Measurements from ENCODE around the gene MRPS11.
"Not testable (repeated sequence)": the region's sequence is repeated elsewhere in the genome, so short reads cannot be mapped to it uniquely, and the experiment has no call there.

The MRPS11 gene

DNA sequence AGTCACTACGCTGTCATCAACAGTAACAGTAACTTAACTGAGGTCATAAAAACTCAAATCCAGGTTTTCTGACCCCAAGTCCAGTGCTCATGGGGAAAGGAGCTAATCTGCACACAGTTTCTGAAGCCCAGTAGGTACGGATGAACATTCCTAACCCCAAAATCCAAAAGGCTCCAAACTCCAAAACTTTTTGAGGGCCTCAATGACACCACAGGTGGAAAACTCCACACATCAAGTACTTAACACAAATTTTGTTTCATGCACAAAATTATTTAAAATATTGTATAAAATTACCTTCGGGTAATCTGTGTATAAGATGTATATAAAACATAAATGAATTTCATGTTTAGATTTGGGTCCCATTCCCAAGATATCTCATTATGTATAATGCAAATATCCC is 10.8 kb upstream of the MRPS11 start:
- no peak for DNase-seq

DNA sequence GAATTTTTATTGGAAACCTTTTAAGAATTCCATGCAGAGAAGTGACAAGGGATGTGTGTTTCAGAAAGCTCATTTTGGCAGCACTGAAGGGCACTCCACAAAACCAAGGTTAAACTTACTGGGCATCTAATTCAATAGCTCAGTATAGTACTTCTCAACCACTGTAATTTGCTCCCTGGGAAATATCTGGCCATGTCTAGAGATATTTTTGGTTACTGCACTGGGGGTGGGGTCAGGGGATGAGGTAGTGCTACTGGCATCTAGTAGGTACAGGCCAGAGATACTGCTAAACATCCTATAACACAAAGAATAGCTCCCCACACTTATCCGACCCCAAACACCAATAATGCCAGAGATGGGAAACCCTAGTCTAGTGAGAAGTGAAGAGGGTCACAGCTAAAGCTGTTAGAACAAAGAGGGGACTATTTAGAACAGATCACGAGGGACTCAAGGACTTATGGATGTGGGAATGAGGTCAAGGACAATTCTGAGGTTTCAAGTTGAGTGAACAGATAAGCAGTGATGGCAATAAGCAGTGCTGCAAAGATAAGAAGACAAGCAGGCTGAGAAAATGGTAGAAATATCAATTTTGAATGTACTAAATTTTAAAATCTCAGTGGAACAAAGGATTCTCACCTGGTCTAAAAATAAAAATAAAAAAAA is 3.5 kb upstream of the MRPS11 start:
- no peak for DNase-seq

DNA sequence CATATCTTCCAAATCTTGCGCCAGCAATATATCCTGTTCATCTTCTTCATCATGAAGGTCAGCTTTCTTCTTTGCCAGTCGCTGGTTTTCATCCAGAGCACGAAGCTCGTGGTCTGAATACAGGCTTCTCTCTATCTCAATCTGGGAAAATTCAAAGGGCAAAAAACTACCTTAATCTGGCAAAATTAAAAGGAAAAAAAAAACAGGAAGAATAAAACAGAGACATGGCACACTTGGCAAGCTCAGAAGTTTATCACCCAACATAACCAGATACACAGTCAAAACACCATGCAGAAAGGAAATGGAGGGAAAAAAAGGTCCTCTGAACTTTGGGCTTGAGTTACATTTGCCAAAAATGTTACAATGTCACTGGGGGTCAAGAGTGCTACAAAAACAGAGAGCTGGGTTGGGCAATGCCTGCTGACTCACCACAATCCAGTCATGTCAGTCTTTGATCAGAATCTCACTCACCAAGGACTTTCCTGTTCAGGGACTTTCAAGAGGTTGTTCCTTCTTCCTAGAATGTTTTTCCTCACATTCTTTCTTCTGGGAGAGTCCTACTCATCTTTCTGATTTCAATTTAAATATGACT is 1.8 kb upstream of the MRPS11 start:
- no peak for DNase-seq

DNA sequence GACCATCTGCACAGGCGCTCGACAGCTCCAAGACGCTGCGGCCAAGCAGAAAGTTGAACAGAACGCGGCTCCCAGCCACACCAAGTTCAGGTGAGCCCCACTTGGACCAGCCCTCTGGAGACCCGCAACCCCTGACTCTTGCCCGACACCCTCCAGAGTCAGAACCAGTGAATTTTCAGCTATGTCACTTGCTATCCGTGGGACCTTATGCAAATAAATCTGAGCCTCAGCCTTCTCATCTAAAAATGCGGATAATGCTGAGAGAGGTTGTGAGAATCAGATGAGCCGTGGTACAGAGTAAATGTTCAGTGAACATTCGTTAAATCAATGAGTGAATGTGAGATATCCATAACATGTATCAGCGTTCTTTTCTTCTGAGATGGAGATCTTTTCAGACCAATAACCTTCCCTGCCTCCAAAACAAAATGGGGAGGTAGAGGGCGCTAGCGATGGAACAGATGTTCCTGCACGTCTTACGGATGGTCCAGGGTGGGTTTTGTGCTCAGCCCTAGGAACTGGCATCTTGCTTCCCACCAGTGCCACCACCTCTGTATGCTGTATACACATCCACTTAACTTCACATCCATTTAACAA is 524 bp downstream of the MRPS11 start:
- no peak for DNase-seq

DNA sequence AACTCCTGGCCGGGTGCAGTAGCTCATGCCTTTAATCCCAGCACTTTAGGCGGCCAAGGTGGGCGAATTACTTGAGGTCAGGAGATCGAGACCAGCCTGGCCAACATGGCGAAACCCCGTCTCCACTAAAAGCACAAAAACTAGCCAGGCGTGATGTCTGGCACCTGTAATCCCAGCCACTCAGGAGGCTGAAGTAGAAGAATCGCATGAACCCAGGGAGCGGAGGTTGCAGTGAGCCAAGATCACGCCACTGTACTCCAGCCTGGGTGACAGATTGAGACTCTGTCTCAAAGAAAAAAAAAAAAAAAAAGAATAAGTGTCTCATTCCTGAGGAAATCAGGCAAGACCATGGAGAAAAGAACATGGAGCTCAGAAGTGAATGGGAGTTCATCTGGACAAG is 1.2 kb downstream of the MRPS11 start:
- DNase-seq, result not testable (repeated sequence)

DNA sequence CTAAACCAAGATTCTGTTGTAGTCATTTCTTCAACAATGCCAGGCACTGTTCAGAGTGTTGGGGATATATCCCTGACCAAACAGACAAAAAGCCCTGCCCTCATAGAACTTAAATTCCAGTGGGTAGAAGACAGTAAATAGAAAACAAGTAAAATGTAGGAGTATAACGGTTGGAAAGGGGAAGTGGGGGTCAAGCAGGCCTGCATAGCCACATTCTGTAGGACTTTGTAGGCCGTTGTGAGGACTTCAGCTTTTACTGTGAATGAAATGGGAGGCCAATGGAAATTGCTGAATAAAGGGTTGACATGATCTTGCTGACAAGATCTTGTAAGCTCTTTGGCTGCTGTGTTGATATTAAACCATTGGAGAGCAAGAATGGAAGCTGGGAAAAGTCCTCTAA is 1.8 kb downstream of the MRPS11 start:
- no peak for DNase-seq

DNA sequence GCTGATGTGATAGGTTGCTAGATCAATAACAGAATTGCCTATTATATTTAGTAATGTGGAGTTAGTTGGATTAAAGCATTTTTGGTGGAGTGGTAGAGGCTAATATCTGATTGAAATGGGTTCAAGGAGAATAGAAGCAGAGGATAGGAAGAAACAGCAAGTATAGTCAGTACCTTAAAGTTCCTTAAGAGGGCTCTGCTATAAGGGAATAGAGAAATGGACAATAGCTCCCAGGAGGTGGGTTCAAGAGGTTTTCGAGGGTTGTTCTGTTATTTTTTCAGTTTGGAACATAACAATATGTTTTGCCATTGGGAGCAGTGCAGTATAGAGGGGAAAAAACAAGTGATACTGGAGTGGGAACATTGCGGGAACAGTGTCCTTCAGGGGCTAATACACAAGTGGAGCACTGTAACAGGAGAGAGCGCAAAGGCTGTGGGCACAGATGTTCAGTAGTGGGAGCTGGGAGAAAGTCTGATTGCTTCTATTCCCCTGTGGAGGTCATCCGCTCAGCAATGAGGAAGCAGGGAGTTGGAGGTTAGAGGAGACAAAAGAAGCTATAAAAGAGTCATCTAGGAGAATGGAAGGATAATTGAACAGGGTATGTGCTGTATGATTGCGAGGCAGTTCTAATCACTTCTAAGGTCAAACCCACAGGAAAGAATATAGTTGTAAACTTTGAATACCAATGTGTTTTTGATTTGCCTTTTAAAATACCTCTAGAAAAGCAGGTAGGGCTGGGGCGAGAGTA is 3.3 kb downstream of the MRPS11 start:
- DNase-seq, result peak; percentile 10

DNA sequence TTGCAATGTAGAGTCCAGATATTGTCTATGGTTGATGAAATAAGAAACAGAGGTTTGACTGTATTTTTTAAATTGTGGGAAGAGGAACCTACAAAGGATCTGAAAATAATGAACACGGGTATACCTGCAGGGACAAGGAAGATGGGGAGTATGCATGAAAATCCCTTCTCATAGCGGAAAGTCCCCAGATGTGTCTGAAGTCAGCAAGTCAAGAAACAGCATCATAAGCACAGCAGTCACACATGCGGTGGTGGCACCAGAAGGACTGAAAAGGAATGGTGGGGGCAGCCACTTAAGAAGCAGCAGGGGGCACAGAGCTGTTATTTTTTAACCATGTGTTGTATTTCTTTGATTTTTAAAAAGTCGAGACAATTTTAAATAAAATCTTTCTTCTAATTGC is 4.7 kb downstream of the MRPS11 start:
- DNase-seq, result no peak

DNA sequence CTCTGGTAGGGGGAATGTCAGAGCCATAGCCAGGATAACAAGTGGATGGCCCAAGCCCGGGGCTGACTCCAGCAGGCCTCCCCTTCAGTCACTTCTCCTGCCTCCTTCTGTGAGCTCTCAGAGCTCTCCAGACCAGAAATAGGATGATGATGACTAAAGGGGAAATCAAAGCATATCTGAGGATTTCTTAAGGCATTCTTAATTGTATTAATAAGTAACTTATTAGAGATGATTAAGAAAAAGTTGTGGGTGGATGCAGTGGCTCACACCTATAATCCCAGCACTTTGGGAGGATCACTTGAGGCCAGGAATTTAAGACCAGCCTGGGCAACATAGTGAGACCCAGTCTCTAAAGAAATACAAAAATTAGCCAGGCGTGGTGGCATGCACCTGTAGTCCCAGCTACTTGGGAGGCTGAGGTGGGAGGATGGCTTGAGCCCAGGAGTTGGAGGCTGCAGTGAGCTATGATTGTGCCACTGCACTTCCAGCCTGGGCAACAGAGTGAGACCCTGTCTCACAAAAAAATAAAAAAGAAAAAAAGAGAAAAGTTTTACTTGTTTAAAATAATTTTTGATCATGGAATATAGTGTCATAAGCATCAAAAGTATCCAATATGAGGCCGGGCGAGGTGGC is 6.3 kb downstream of the MRPS11 start:
- not testable (repeated sequence) for DNase-seq

DNA sequence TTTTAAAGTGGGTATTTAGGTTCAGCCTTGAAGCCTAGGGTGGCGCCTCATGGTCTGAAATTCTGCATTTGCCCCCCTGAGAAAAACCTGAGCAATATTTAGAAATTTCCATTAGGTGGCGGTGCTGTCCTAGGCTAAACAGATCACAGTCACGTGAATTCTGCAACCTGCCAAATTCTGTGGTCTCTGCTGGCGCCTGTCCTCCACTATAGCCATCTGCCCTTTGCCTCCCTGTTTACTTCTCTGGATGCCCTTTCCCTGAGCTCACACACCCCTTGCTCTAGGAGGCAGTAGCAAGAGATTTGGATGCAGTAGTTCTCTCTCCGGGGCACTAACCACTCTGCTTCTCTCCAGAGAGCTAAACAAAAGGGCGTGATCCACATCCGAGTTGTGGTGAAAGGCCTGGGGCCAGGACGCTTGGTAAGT is 9.1 kb downstream of the MRPS11 start:
- peak; percentile 46 for DNase-seq

DNA sequence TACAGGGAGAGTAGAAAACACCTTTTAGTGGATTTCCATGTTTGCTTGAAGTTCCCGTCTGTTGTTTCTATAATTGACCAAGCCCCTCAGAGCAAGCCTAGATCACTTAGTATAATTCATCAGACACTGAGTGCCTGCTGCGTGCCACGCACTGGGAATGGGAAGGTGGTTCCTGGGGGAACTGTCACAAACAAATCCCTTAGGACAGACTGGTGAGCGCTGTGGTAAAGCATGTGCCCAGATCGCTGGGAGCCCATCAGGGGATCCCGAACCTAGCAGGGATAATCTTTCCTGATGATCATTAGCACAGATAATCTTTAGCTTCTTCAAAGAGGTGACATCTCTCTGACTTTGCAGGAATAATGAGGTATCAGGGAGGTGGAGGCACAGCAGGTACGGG is 9.6 kb downstream of the MRPS11 start:
- DNase-seq, result no peak

DNA sequence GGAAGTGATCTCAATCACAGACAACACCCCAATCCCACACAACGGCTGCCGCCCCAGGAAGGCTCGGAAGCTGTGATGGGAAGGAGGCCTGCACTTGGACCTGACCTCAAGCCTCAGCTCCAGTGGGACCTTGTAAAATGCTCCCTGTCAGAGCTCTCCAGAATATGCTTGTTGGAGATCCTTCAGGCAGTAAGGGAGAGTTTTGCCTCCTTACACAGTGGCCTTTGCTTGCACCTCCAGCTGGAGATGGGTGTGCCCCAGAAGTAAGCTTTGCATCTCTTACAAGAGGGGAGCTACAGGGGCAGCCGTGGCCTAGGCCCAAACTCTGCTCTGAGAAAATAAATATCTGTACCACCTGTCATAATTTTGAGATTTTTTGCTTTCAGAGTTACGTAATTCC is 10.4 kb downstream of the MRPS11 start:
- DNase-seq, result no peak

DNA sequence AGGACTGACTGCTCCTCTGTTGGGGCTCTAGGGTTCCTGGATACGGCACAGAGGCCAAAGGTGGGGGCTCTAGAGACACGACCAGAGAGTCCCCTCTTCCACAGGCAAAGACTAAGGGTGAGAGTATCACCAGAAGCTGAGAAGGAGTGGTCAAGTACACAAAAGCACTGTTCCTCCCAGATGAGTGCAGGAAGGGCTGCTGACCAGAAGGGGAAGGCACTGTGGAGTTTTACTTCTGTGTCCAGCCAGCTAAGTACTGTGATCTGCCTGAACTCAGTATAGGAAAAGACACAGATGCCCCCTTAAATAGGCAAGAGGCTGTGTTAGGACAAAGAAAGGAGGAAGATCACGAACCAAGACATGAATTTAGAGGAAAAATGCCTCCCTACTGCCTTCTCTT is 11.7 kb downstream of the MRPS11 start:
- DNase-seq, result no peak

DNA sequence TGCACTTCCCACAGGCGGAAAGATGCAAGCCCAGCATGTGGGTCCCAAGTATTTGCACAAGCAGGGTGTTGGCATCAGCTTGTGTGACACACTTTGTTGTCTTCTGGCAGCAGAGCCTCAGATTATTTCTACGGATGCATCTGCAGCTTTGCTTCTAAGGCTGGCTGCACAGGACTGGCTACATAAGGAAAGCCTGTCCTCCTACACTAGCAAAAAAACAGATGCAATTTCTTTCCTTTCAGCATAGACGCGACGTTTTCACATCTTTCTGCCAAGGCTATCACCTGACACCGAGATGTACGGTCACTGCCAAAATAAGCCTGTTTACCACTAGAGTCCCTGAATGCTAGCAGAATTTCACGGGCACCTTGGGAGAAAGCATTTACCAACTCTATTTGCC is 13.5 kb downstream of the MRPS11 start:
- no peak for DNase-seq

DNA sequence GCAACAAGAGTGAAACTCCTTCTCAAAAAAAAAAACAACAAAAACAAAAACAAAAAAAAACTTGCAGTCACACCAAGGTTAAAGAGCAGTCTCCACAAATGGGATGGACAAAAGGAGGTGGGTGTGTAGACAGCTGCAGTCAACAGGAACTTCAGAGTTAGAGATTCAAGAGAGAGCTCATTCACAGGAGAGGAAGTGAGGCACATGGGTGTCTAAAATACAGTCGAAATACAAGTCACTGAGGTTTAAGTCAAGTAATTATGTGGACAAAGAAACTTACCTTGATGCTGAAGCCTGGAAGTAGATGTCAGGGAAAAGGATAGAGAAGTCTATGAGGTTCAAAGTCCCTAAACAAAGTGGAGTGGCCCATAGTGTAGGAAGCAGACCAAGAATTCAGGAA is 14.8 kb downstream of the MRPS11 start:
- no peak for DNase-seq

DNA sequence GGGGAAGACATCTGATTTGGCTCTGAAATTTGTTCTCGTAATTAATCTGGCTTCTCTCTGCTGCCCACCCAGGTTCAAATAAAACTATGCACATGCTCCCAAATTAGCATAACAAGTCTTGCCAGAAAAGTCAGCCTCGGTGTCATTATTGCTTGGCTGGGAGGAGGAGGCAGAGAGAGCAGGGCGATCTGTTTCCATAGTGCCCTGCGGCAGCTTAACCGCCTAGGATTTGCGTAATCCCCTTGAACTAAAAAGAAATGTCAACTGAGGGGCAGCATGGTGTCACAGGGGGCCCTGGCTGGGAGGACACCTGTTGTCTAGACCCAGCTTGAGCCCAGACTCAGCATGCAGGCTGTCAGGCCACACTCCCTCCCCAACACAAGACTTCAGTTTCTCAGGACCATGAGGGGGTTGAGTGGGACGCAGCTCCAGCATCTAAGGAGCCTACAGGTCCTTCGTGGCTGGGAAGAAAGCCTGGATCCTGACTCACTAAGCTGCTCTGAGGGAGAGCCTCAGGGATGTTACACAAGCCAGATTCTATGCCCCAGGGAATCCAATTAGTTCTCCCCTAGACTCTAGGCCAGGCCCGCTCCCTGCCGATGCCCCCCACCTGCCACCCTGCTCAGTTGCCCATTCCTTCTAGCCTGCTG is 17.3 kb downstream of the MRPS11 start:
- DNase-seq, result no peak

DNA sequence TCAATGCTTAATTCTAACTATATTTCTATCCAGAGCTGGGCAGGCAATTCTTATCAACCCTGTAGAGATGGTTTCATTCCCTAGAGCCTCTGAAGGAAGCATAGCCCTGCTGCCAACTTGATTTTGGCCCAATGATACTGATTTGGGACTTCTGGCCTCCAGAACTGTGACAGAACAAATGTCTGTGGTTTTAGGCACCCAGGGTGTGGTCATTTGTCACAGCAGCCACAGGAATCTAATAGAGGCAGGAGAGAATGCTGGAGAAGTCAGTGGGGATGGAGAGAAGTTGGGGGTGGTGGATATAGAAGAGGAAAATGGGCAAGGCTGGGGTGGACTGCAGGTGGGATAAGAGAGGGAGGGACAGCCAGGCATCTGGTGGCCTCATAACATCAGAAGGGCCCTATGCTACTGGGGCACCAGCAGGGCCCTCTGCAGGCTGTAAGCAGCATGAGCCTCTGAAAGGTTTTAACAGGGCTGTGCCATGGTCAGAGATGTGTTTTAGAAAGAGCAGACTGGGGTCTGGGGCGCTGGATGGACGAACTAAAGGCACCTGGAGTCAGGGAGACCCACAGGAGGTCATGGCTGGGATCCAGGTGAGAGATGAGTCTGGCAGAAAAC is 19.8 kb downstream of the MRPS11 start:
- no peak for DNase-seq

DNA sequence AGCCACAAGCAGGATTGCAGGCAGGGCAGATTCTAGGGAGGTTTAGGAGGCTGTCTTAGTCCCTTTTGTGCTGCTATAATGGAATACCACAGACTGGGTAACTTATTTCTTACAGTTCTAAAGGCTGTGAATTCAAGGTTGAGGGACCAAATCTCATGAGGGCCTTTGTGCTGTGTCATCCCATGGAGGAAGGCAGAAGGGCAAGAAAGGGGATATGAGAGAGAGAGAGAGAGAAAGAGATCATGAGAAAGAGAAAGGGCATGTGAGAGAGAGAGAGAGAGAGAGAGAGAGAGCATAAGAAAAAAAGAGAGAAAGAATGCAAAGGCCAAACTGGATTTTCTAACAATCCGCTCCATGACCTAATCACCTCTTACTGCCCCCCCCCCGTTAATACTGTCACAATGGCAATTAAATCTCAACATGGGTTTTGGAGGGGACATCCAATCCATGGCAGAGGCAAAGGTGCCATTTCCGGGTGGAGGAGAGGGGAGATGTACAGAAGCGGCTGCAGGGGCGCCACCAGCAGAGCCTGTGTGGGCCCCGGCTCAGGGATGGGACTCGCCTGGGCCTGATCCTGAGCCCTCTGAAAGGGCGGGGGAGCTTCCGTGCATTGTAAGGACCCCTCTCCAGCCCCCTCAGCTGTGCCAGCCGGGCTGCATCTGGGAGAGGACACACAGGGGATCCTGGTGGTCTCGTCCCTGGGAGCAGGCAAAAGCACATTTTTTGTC is 20.5 kb downstream of the MRPS11 start:
- DNase-seq, result no peak

DNA sequence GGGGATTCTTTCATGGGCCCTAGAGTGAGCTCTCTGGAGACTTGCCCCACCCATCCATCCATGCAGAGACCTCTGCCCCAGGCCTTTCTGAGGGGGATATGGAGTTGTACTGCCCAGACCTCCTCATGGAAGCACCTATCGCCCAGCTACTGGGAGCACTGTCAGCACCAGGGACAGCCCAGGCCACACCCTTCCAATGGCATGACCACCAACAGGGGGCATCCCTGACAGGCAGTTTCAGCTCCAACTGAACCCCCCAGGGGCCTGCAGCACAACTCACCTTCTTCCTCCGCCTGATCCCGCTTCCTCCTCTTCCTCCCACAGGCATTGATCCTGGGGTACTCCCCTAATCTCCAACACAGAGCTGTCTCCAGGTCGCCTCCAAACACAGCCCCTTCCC is 21.8 kb downstream of the MRPS11 start:
- no peak for DNase-seq

DNA sequence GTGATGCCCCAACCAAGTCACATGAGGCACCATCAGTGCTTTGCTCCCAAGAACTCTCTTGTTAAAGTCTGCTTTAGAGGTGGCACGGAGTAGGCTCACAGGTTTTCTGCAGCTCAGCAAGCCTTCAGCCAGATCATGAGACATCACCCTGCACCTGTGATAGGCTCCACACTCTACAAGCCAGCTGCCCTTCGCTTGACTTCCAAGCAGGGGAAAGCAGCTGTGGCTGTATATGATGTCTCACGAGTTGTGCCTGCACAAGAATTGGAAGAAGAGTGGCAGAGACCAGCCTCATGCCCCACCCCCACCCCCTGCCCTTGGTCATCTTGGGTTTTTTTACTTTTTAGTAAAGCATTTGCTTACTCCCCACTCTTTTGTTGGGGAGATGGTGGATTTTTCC is 22.5 kb downstream of the MRPS11 start:
- DNase-seq, result no peak

DNA sequence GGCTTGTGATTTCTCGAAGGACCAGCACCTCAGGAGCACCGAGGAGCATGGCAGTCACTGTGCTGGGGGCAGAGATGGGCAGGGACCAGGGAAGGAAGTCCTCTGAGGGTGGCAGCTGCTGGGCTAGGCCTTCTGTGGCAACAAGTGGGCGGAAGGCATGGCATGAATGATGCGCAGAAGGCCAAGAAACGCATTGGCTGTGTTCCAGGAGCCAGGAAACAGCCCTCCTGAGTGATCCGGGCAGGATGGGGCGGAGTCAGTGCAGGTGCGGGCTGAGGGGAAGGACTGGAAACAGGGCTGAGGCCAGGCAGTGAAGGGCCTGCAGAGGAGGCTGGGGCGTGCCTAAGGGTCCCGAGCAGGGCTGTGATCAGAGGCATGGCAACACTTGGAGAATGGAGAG is 23.6 kb downstream of the MRPS11 start:
- DNase-seq, result no peak

DNA sequence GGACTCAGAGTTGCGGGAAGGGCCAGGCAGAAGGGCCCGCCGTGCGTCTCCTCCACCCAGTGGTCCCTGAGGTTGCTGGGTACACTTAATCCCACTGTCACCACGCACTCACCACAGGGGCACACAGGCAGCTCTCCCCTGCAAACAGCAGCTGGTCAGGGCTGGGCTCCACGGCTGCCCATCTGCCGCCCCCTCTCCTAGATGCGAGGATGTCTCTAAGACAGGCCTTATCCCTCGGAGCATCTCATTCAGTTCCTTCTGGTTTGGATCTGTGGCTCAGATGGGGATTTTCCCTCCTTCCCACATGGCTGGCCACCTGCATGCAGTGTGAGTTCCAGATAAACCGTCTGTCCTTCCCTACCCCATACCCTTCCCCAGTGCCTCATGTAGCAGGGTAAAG is 26.3 kb downstream of the MRPS11 start:
- no peak for DNase-seq

All from NCI-H2227 treated with DMSO at 0.1 percent for 48 hours (cell line).